CD4-positive, alpha-beta T cell treated with Interleukin-2 at 100 ng/mL for 4 hours (primary cell): ENCODE data around the gene PTPRK.
"Not testable (repeated sequence)": the region's sequence is repeated elsewhere in the genome, so short reads cannot be mapped to it uniquely, and the experiment has no call there.

Experiments used
- DNase-seq: peaks from one replicate; pipeline ENCODE4 v3.0.0-alpha.2; 2020; ENCODE audit warnings: low spot score

The PTPRK gene

DNA sequence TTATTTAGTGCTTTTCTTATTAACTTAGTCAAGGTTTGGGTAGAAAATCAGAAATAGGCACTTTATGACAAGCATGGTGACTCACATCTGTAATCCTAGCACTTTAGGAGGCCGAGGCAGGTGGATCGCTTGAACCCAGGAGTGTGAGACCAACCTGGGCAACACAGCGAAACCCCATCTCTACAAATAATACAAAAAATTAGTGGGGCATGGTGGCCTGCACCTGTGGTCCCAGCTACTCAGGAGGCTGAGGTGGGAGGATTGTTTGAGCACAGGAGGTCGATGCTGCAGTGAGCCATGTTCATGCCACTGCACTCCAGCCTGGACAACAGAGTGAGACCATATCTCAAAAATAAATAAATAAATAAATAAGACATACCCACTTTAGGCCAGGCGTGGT is 568.2 kb downstream of the PTPRK start:
- DNase-seq, result no peak

- DNase-seq, result peak; percentile 65
Observed at GRCh38 chr6:127951172-127951917, 569.1 kb downstream of the PTPRK start.

DNA sequence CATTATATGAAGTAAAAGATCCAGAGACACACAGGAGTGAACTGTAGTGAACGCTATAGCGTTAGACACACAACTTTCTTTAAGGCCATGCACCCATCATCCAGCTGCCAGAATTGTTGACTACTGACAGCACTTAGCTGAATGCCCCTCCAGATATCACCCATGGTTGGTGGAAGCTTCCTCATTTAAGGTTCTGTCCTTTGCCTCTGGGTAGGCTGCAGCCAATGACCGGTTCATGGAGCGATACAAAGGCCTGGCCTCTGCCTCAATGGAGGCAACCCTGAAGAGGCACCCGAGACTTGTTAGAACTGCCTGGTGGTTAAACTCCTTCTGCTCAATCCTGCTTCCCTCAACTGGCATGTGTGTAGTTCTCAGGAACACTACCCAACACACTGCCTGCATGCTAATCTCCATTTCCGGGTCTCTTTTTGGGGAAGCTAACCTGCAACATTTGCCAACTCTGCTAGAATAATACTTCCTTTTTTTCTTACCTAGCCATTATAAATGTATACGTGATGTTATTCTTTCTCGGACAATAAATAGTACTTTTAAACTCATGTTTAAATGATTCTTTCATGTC is 569.7 kb downstream of the PTPRK start:
- DNase-seq, result no peak

GRCh38 chr6:127949251-127949650 is 571.1 kb downstream of the PTPRK start:
- no peak for DNase-seq

DNA sequence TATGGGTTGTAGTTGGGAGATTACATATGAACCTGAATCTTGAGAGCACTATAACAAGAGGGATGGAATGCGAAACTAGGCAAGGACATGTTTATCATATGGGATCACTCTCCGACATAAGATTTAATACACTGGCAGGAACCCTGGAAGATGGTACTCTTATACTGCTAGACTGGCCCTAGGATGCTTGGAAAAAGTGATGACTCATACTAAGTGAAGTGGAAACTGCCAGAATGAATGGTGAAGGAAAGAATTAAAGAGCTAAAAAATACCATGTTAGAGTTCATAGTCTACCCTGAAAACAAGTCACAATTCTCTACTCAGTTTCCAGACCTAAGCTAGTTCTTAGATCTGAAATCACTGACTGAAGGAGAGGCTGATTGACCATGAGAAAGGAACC is 574.0 kb downstream of the PTPRK start:
- DNase-seq, result no peak

GRCh38 chr6:127945434-127946097 is 574.8 kb downstream of the PTPRK start:
- DNase-seq, result no peak

- DNase-seq, result no peak
Observed at GRCh38 chr6:127941228-127941627, 579.2 kb downstream of the PTPRK start.

DNA sequence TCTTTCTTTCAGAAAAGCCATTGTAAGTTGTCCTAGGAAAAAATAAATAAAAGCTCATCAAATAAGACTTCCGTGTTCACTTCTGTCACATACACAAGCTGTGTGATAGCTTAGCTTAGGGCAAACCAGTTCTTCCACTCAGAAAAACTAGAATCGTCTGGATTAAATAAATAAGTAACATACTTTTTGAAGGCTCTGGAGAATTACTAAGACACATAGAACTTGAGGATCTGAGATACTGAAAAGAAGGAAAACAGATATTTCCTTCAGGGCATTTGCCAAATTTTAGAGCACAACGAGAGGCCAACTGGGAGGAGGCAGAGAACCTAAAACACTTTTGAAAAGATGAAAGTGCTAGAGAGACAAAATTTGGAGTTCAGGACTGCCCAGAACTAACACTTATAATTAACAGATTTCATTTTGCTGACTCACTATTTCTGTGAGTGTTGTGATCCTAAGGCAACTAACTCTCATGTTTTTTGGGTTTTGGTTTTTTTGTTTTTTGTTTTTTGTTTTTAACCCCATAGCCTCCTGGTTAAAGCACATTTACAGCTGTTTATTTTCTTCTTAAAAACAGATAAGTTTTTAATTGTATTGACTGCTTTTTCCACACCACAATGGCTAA is 580.8 kb downstream of the PTPRK start:
- peak; percentile 35 for DNase-seq

GRCh38 chr6:127938701-127939100 is 581.7 kb downstream of the PTPRK start:
- peak; percentile 62 for DNase-seq

GRCh38 chr6:127937747-127938146 is 582.7 kb downstream of the PTPRK start:
- DNase-seq, result no peak

DNA sequence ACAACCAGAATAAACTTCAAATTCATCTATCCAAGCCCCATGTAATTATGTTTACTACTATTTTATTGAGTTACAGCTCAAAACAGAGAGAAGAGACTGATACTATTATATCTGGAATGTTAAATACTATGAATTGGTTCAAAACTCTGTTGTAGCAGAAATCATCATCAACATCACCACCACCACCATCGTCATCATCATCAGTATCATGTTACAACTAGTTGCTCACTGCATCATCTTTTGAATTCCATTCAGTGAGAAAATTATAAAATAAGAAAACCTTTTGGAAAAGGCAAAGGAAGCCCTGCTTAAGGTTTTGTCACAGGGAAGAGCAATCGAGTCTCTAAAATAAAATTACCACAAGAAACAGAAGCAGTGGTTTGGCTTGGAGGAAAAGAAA is 583.3 kb downstream of the PTPRK start:
- no peak for DNase-seq

GRCh38 chr6:127934956-127935355 is 585.4 kb downstream of the PTPRK start:
- DNase-seq, result no peak

GRCh38 chr6:127933852-127934840 is 586.3 kb downstream of the PTPRK start:
- peak; percentile 74 for DNase-seq

DNA sequence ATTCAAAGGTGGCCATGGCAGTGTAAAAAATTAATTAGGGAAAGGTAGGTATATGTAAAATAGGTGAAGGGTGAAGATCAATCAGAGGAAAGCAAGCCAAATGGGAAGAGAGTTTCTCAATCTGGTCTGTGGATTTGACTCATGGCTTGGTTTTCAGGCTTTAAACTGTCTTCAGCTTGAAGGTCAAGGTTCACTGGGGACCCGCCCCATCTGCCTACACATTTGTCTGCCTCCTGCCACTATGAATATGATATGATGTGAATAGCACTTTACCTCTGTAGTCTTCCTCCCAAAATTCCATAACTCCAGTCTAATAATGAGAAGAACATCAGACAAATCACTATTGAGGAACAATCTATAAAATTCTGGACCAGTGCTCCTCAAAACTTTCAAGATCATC is 587.3 kb downstream of the PTPRK start:
- DNase-seq, result no peak

GRCh38 chr6:127932708-127933107 is 587.7 kb downstream of the PTPRK start:
- no peak for DNase-seq

DNA sequence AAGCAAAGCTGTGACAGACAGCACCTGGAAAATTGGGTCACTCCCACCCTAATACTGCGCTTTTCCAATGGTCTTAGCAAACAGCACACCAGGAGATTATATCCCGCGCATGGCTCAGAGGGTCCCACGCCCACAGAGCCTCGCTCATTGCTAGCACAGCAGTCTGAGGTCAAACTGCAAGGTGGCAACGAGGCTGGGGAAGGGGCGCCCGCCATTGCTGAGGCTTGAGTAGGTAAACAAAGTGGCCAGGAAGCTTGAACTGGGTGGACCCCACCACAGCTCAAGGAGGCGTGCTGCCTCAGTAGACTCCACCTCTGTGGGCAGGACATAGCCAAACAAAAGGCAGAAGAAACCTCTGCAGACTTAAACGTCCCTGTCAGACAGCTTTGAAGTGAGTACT is 594.0 kb downstream of the PTPRK start:
- not testable (repeated sequence) for DNase-seq

DNA sequence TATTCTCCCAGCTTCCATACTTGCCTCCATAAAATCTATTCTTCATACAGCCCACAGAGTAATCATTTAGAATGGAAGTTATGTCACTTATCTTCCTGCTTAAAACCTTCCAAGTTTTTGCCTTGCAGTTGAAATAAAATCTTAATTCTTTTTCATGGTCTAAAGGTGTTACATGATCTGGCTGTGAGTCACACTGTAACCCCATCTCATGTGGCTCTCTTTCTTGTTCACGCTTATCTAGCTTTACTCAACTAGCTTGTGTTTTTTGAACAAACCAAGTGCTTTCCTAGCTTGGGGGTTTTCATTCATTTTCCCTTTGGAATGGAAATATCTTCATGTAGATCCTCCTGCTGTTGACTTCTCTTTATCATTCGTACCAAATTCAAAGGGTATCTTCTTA is 596.0 kb downstream of the PTPRK start:
- peak; percentile 37 for DNase-seq

- no peak for DNase-seq
Observed at GRCh38 chr6:127924031-127924430, 596.4 kb downstream of the PTPRK start.

GRCh38 chr6:127923135-127923534 is 597.3 kb downstream of the PTPRK start:
- peak; percentile 30 for DNase-seq

- no peak for DNase-seq
Observed at GRCh38 chr6:127921982-127922381, 598.4 kb downstream of the PTPRK start.

GRCh38 chr6:127920804-127921203 is 599.6 kb downstream of the PTPRK start:
- DNase-seq, result no peak
